Bronchial epithelial cell (primary cell): ENCODE data around the gene FADD. TPM values are rescaled to one million over a fixed set of nuclear protein-coding genes. Genes with fewer than 3 reads are reported as not detected.
"Not testable (repeated sequence)": the region's sequence is repeated elsewhere in the genome, so short reads cannot be mapped to it uniquely, and the experiment has no call there.

Experiments
- DNase-seq: peaks from one replicate; pipeline ENCODE4 v3.0.0-alpha.2; 2010; ENCODE audit warnings: low read depth
- FAIRE-seq: peaks from 2 replicates; lab custom pipeline; 2011; peaks lifted over from hg19 to GRCh38; lab: Jason Lieb, UNC
- H3K27me3 ChIP-seq: 2 replicates; pipeline ENCODE4 v1.5.1; 2011; ENCODE audit warnings: low read length; ENCODE audit not compliant: control insufficient read depth, insufficient read depth
- H3K36me3 ChIP-seq: 2 replicates; pipeline ENCODE4 v1.5.1; 2011; ENCODE audit warnings: low read length; ENCODE audit not compliant: control insufficient read depth, insufficient read depth
- H3K4me3 ChIP-seq: 2 replicates; pipeline ENCODE4 v1.5.1; 2011; ENCODE audit warnings: mild to moderate bottlenecking, low read depth, low read length, control low read depth
- CTCF ChIP-seq: IDR thresholded peaks from 2 replicates; pipeline ENCODE4 v1.5.1; 2011; ENCODE audit warnings: mild to moderate bottlenecking, moderate library complexity, low read length, control low read depth, inconsistent platforms; ENCODE audit not compliant: insufficient read depth, severe bottlenecking
- total RNA-seq: library from RNA; depleted of rRNA; stranded (reverse); fragments of >200 nt; gene quantifications from 2 replicates; pipeline ENCODE4 v1.2.1, GENCODE V29; 2014

FADD gene
- total RNA-seq, 1 donor from 2014 or later = 52.1 TPM

- Histone ChIP-seq H3K36me3 (no peaks in the 10 kb centered on the region), H3K4me3 (no peak overlapping the region), H3K27me3 (no peaks in the 10 kb centered on the region)
- FAIRE-seq = no peak
- no peak for TF ChIP-seq CTCF
- DNase-seq = peak; percentile 41
Measured at GRCh38 chr11:70194792-70195791, 8.0 kb upstream of the FADD start.

DNA sequence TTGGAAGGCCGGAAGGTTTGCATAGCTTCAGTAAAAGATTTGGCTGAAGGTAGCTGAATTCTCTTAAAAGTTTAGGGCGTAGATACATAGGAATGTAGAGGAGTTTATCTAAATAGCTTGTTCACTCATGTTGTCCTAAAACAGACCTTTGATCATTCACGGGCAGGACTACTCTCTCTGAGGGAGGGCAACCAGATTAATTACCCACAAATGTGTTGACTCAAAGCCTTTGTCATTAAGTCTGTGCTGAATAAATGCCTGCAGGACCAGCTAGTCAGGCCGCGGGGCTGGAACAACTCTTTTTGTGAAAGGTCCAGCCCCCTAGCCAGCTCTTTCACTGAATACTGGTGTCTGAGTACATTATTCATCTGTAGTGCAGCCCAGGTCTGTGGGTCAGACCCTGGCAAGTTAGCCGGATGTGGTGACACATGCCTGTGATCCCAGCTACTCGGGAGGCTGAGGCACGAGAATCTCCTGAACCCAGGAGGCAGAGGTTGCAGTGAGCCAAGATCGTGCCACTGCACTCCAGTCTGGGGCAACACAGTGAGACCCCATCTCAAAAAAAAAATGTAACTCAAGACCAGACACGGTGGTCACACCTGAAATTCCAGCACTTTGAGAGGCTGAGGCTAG, 2.8 kb upstream of the FADD start:
- Histone ChIP-seq H3K36me3 (peaks cover 1% of the 10 kb centered on the region), H3K4me3 (no peak overlapping the region), H3K27me3 (no peaks in the 10 kb centered on the region)
- TF ChIP-seq CTCF = no peak
- FAIRE-seq (no peak), DNase-seq (no peak)

DNA sequence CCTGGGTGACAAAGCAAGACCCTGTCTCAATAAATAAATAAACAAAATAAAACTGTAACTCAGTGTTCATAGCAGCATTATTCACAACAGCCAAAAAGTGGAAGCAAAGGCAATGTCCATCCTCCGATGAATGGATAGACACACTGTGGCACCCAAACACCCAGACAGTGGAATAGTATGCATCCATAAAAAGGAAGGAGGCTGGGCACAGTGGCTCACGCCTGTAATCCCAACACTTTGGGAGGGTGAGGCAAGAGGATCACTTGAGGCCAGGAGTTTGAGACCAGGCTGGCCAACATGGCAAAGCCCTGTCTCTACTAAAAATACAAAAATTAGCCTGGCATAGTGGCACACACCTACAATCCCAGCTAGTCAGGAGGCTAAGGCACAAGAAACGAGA, 2.0 kb upstream of the FADD start:
- H3K4me3 ChIP-seq, DNase-seq, H3K36me3 ChIP-seq, FAIRE-seq, H3K27me3 ChIP-seq: not testable (repeated sequence)

DNA sequence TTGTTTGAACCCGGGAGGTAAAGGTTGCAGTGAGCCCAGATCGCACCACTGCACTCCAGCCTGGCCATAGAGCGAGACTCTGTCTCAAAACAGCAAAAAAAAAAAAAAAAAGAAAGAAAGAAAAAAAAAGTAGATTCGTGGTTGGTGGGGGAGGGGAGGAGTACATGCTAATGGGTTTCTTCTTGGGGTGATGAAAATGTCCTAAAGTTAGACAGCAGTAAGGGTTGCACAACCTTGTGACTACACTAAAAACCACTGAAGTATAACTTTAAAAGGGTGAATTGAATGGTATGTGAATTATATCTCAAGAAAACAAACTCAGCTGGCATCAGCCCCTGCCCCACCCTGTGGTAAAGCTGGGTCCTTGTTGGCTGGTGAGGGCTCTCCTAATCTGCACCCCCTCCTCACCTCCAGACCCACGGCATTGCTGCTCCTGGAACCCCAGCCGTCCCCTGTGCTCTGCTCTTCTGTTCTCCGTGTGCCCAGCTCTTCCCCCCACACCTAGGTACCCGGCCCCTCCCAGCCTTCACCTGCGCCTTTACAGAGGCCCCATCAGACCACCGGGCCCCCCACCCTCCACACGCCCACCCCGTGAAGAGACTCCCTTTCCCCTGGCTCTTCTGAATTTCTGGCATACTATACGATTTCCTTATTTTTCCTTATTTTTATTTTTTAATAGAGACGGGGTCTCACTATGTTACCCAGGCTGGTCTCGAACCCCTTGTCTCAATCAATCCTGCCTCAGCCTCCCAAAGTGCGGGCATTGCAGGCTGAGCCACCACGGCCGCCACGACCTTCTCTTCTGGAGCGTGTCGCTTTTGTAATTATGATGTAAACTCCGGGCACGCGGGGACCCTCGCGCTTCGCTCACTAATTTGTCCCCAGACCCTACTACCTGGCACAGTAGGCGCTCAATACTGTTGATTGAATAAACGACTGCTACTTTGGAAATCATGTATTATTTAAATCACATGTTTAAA, 924 bp upstream of the FADD start:
- DNase-seq (no peak), FAIRE-seq (no peak)
- Histone ChIP-seq H3K4me3 (peak overlapping the region; percentile 90), H3K36me3 (peaks cover 11% of the 10 kb centered on the region), H3K27me3 (no peaks in the 10 kb centered on the region)
- TF ChIP-seq CTCF = no peak

DNA sequence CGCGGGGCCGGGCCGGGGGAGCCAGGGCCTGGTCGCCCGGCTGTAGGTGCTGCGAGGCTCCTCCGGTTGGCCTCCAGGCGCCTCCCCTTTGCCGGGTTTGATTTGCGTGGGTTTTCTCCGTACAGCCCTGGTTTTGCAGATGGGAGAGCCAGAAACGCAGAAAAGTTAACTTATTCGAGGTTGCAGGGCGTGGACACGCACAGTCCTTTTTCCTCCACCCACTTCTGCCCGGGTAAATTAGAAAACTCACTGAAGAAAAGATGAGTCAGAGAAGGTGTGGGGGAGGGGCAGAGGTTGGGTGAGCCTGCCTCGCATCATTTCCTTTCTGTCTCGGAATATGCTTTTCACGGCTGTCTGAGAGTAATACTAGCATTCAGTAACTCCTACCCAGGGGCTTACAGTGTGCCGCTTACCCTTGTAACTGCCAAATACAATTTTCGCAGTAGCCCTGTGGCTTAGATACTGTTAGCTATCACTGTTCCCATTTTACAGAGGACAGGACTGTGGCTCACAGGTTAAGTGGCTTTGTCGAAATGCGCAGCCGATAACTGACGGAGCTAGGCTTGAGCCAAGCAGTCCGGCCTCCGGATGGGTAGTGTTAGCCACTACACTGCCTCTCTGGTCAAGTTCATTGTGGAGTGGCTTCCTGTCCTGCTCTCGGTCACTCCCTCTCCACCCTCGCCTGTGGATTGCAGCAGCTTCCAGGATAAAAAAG, 812 bp downstream of the FADD start:
- FAIRE-seq (no peak), DNase-seq (peak; percentile 89)
- Histone ChIP-seq H3K4me3 (peak overlapping the region; percentile 90), H3K27me3 (no peaks in the 10 kb centered on the region), H3K36me3 (peaks cover 16% of the 10 kb centered on the region)
- TF ChIP-seq CTCF = no peak
